ENCODE results near the gene FGD6.
"Not testable (repeated sequence)": the region's sequence is repeated elsewhere in the genome, so short reads cannot be mapped to it uniquely, and the experiment has no call there.

Gene FGD6

GRCh38 chr12:95248604-95249360, 31.5 kb upstream of the FGD6 start:
- Histone ChIP-seq H3K27ac (no peak overlapping the region), H3K27me3 (no peaks in the 10 kb centered on the region), H3K9me3 (no peaks in the 10 kb centered on the region), H3K4me3 (ENCODE audit: low read depth in 1 of 2, low read length in 1 of 2) (no peak overlapping the region), H3K36me3 (peaks cover 4% of the 10 kb centered on the region), H3K4me1 (ENCODE audit: control insufficient read depth in 1 of 2, insufficient read depth in 1 of 2, low read depth in 1 of 2, low read length in 1 of 2) (no peaks in the 10 kb centered on the region)
- TF ChIP-seq CTCF (IDR thresholded peaks at IDR 0.05): no peak

- no peak overlapping the region for H3K4me3 ChIP-seq (ENCODE audit: low read depth in 1 of 2, low read length in 1 of 2)
- TF ChIP-seq CTCF (IDR thresholded peaks at IDR 0.05): no peak
- no peaks in the 10 kb centered on the region for H3K27me3 ChIP-seq
- H3K9me3 ChIP-seq: no peaks in the 10 kb centered on the region
- H3K36me3 ChIP-seq: peaks cover 2% of the 10 kb centered on the region
- no peak overlapping the region for H3K27ac ChIP-seq
- no peaks in the 10 kb centered on the region for H3K4me1 ChIP-seq (ENCODE audit: control insufficient read depth in 1 of 2, insufficient read depth in 1 of 2, low read depth in 1 of 2, low read length in 1 of 2)
Measured at GRCh38 chr12:95248095-95248494, 30.8 kb upstream of the FGD6 start.

- TF ChIP-seq CTCF (IDR thresholded peaks at IDR 0.05): no peak
- Histone ChIP-seq H3K36me3 (no peaks in the 10 kb centered on the region), H3K27ac (no peak overlapping the region), H3K9me3 (no peaks in the 10 kb centered on the region), H3K27me3 (no peaks in the 10 kb centered on the region), H3K4me3 (ENCODE audit: low read depth in 1 of 2, low read length in 1 of 2) (no peak overlapping the region), H3K4me1 (ENCODE audit: control insufficient read depth in 1 of 2, insufficient read depth in 1 of 2, low read depth in 1 of 2, low read length in 1 of 2) (no peaks in the 10 kb centered on the region)
Measured at GRCh38 chr12:95244350-95244749, 27.1 kb upstream of the FGD6 start.

GRCh38 chr12:95243497-95244183, 26.4 kb upstream of the FGD6 start:
- no peaks in the 10 kb centered on the region for H3K36me3 ChIP-seq
- no peak overlapping the region for H3K27ac ChIP-seq
- no peak overlapping the region for H3K4me3 ChIP-seq (ENCODE audit: low read depth in 1 of 2, low read length in 1 of 2)
- no peaks in the 10 kb centered on the region for H3K27me3 ChIP-seq
- no peaks in the 10 kb centered on the region for H3K9me3 ChIP-seq
- no peak for TF ChIP-seq CTCF (IDR thresholded peaks at IDR 0.05)
- no peaks in the 10 kb centered on the region for H3K4me1 ChIP-seq (ENCODE audit: control insufficient read depth in 1 of 2, insufficient read depth in 1 of 2, low read depth in 1 of 2, low read length in 1 of 2)

GRCh38 chr12:95241761-95242506, 24.7 kb upstream of the FGD6 start:
- H3K4me1 ChIP-seq (ENCODE audit: control insufficient read depth in 1 of 2, insufficient read depth in 1 of 2, low read depth in 1 of 2, low read length in 1 of 2): no peaks in the 10 kb centered on the region
- no peak overlapping the region for H3K4me3 ChIP-seq (ENCODE audit: low read depth in 1 of 2, low read length in 1 of 2)
- no peaks in the 10 kb centered on the region for H3K9me3 ChIP-seq
- TF ChIP-seq CTCF (IDR thresholded peaks at IDR 0.05): no peak
- H3K27me3 ChIP-seq: no peaks in the 10 kb centered on the region
- H3K36me3 ChIP-seq: no peaks in the 10 kb centered on the region
- no peak overlapping the region for H3K27ac ChIP-seq

GRCh38 chr12:95241138-95241537, 23.9 kb upstream of the FGD6 start:
- H3K27me3 ChIP-seq; H3K27ac ChIP-seq; H3K36me3 ChIP-seq; H3K9me3 ChIP-seq; H3K4me1 ChIP-seq (ENCODE audit: control insufficient read depth in 1 of 2, insufficient read depth in 1 of 2, low read depth in 1 of 2, low read length in 1 of 2); H3K4me3 ChIP-seq (ENCODE audit: low read depth in 1 of 2, low read length in 1 of 2): not testable (repeated sequence)

Measured in neutrophil (primary cell).